Activated T-cell treated with anti-CD3 and anti-CD28 coated beads for 24 hours (primary cell): ENCODE data around the gene PLD4.
"Not testable (repeated sequence)": the region's sequence is repeated elsewhere in the genome, so short reads cannot be mapped to it uniquely, and the experiment has no call there.

Experiments
- DNase-seq: peaks from one replicate; pipeline ENCODE4 v3.0.0-alpha.2; 2020; ENCODE audit warnings: low read depth

The PLD4 gene

DNA sequence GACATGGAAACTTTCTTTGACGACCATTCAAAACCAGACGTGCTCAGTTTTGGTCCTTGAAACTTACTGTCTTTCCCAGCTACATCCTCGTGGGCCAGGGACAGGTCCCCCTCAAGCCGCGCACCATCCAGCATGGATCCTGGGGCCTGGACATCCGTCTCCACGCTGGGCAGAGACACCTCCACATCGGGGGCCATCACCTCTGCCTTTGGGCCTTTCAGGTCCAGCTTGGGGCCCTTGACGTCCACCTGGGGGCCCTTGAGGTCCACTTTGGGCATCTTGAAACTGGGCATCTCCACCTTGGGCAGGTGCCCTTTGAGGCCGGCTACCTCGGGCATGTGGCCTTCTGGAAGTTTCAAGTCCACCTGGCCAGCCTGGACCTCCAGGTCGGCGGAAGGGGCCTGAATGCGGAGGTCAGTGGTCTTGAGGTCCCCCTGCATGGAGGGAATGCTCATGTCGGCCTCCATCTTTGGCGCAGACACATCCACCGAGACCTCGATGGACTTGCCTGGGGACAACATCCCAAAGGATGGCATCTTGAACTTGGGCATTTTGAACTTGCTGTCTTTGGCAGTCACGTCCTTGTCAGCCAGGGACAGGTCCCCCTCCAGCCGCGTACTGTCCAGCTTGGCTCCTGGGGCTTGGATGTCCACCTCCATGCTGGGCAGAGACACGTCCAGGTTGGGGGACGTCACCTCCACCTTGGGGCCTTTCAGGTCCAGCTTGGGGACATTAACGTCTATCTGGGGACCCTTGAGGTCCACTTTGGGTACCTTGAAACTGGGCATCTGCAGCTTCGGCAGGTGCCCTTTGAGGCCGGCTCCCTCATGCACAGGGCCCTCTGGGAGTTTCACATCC lies 17.1 kb downstream of the PLD4 start:
- no peak for DNase-seq

DNA sequence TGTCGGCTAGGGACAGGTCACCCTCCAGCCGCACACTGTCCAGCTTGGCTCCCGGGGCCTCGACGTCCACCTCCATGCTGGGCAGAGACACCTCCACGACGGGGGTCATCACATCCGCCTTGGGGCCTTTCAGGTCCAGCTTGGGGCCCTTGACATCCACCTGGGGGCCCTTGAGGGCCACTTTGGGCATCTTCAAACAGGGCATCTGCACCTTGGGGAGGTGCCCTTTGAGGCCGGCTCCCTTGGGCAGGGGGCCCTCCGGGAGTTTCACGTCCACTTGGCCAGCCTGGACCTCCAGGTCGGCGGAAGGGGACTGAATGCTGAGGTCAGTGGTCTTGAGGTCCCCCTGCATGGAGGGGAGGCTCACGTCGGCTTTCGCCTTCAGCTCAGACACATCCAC lies 17.9 kb downstream of the PLD4 start:
- DNase-seq, result no peak

DNA sequence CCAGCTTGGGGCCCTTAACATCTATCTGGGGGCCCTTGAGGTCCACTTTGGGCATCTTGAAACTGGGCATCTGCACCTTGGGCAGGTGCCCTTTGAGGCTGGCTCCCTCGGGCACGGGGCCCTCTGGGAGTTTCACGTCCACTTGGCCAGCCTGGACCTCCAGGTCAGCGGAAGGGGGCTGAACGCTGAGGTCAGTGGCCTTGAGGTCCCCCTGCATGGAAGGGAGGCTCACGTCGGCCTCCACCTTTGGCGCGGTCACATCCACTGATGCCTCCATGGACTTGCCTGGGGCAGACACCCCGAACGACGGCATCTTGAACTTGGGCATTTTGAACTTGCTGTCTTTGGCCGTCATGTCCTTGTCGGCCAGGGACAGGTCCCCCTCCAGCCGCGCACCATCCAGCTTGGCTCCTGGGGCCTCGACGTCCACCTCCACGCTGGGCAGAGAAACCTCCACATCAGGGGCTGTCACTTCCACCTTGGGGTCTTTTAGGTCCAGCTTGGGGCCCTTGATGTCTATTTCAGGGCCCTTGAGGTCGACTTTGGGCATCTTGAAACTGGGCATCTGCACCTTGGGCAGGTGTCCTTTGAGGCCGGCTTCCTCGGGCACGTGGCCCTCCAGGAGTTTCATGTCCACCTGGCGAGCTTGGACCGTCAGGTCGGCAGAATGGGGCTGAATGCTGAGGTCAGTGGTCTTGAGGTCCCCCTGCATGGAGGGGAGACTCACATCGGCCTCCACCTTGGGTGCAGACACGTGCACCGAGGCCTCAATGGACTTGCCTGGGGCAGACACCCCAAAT lies 18.7 kb downstream of the PLD4 start:
- not testable (repeated sequence) for DNase-seq

DNA sequence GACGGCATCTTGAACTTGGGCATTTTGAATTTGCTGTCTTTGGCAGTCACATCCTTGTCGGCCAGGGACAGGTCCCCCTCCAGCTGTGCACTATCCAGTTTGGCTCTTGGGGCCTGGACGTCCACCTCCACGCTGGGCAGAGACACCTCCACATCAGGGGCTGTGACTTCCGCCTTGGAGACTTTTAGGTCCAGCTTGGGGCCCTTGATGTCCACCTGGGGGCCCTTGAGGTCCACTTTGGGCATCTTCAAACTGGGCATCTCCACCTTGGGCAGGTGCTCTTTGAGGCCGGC lies 19.3 kb downstream of the PLD4 start:
- DNase-seq, result not testable (repeated sequence)

DNA sequence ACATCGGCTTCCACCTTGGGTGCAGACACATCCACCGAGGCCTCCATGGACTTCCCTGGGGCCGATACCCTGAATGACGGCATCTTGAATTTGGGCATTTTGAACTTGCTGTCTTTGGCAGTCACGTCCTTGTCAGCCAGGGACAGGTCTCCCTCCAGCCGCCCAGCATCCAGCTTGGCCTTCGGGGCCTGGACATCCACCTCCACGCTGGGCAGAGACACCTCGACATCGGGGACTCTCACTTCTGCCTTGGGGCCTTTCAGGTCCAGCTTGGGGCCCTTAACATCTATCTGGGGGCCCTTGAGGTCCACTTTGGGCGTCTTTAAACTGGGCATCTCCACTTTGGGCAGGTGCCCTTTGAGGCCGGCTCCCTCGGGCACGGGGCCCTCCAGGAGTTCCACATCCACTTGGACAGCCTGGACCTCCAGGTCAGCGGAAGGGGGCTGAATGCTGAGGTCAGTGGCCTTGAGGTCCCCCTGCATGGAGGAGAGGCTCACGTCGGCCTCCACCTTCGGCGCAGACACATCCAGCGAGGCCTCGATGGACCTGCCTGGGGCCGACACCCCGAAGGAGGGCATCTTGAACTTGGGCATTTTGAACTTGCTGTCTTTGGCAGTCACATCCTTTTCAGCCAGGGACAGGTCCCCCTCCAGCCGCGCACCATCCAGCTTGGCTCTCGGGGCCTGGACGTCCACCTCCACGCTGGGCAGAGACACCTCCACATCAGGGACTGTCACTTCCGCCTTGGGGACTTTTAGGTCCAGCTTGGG lies 19.9 kb downstream of the PLD4 start:
- DNase-seq, result not testable (repeated sequence)

DNA sequence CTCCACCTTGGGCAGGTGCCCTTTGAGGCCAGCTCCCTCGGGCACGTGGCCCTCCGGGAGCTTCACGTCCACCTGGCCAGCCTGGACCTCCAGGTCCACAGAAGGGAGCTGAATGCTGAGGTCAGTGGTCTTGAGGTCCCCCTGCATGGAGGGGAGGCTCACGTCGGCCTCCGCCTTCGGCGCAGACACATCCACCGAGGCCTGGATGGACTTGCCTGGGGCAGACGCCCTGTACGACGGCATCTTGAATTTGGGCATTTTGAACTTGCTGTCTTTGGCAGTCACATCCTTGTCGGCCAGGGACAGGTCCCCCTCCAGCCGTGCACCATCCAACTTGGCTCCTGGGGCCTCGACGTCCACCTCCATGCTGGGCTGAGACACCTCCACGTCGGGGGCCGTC lies 20.6 kb downstream of the PLD4 start:
- DNase-seq, result not testable (repeated sequence)

DNA sequence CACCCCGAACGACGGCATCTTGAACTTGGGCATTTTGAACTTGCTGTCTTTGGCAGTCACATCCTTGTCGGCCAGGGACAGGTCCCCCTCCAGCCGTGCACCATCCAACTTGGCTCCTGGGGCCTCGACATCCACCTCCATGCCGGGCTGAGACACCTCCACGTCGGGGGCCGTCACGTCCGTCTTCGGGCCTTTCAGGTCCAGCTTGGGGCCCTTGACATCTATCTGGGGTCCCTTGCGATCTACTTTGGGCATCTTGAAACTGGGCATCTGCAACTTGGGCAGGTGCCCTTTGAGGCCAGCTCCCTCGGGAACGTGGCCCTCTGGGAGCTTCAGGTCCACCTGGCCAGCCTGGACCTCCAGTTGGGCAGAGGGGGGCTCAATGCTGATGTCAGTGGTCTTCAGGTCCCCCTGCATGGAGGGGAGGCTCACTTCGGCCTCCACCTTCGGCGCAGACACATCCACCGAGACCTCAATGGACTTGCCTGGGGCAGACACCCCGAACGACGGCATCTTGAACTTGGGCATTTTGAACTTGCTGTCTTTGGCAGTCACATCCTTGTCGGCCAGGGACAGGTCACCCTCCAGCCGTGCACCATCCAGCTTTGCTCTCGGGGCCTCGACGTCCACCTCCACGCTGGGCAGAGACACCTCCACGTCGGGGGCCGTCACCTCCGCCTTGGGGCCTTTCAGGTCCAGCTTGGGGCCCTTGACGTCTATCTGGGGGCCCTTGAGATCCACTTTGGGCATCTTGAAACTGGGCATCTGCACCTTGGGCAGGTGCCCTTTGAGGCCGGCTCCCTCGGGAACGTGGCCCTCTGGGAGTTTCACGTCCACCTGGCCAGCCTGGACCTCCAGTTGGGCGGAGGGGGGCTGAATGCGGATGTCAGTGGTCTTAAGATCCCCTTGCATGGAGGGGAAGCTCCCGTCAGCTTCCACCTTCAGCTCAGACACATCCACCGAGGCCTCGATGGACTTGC lies 21.6 kb downstream of the PLD4 start:
- DNase-seq, result not testable (repeated sequence)

DNA sequence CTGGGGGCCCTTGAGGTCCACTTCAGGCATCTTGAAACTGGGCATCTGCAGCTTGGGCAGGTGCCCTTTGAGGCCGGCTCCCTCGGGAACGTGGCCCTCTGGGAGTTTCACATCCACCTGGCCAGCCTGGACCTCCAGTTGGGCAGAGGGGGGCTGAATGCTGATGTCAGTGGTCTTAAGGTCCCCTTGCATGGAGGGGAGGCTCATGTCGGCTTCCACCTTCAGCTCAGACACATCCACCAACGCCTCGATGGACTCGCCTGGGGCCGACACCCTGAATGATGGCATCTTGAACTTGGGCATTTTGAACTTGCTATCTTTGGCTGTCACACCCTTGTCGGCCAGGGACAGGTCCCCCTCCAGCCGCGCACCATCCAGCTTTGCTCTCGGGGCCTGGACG lies 22.5 kb downstream of the PLD4 start:
- DNase-seq, result not testable (repeated sequence)

DNA sequence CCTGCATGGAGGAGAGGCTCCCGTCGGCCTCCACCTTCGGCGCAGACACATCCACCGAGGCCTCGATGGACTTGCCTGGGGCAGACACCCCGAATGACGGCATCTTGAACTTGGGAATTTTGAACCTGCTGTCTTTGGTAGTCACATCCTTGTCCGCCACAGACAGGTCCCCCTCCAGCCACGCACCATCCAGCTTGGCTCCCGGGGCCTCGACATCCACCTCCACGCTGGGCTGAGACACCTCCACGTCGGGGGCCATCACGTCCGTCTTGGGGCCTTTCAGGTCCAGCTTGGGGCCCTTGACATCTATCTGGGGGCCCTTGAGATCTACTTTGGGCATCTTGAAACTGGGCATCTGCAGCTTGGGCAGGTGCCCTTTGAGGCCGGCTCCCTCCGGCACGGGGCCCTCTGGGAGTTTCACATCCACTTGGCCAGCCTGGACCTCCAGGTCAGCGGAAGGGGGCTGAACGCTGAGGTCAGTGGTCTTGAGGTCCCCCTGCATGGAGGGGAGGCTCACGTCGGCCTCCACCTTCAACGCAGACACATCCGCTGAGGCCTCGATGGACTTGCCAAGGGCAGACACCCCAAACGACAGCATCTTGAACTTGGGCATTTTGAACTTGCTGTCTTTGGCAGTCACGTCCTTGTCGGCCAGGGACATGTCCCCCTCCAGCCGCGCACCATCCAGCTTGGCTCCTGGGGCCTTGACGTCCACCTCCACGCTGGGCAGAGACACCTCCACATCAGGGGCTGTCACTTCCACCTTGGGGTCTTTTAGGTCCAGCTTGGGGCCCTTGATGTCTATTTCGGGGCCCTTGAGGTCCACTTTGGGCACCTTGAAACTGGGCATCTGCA lies 23.4 kb downstream of the PLD4 start:
- not testable (repeated sequence) for DNase-seq

DNA sequence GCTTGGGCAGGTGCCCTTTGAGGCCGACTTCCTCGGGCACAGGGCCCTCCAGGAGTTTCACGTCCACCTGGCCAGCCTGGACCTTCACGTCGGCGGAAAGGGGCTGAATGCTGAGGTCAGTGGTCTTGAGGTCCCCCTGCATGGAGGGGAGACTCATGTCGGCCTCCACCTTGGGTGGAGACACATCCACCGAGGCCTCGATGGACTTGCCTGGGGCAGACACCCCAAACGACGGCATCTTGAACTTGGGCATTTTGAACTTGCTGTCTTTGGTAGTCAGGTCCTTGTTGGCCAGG lies 24.0 kb downstream of the PLD4 start:
- DNase-seq, result no peak

DNA sequence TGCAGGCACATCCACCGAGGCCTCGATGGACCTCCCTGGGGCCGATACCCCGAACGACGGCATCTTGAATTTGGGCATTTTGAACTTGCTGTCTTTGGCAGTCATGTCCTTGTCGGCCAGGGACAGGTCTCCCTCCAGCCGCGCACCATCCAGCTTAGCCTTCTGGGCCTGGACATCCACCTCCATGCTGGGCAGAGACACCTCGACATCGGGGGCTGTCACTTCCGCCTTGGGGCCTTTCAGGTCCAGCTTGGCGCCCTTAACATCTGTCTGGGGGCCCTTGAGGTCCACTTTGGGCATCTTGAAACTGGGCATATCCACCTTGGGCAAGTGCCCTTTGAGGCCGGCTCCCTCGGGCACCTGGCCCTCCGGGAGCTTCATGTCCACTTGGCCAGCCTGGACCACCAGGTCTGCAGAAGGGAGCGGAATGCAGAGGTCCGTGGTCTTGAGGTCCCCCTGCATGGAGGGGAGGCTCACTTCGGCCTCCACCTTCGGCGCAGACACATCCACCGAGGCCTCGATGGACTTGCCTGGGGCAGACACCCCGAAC lies 24.8 kb downstream of the PLD4 start:
- DNase-seq, result not testable (repeated sequence)

DNA sequence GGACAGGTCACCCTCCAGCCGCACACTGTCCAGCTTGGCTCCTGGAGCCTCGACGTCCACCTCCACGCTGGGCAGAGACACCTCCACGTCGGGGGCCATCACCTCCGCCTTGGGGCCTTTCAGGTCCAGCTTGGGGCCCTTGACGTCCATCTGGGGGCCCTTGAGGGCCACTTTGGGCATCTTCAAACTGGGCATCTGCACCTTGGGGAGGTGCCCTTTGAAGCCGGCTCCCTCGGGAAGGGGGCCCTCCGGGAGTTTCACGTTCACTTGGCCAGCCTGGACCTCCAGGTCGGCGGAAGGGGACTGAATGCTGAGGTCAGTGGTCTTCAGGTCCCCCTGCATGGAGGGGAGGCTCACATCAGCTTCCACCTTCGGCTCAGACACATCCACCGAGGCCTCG lies 25.3 kb downstream of the PLD4 start:
- DNase-seq, result no peak

DNA sequence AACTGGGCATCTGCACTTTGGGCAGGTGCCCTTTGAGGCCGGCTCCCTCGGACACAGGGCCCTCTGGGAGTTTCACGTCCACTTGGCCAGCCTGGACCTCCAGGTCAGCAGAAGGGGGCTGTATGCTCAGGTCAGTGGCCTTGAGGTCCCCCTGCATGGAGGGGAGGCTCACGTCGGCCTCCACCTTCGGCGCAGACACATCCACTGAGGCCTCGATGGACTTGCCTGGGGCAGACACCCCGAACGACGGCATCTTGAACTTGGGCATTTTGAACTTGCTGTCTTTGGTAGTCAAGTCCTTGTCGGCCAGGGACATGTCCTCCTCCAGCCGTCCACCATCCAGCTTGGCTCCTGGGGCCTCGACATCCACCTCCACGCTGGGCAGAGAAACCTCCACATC lies 26.0 kb downstream of the PLD4 start:
- not testable (repeated sequence) for DNase-seq

DNA sequence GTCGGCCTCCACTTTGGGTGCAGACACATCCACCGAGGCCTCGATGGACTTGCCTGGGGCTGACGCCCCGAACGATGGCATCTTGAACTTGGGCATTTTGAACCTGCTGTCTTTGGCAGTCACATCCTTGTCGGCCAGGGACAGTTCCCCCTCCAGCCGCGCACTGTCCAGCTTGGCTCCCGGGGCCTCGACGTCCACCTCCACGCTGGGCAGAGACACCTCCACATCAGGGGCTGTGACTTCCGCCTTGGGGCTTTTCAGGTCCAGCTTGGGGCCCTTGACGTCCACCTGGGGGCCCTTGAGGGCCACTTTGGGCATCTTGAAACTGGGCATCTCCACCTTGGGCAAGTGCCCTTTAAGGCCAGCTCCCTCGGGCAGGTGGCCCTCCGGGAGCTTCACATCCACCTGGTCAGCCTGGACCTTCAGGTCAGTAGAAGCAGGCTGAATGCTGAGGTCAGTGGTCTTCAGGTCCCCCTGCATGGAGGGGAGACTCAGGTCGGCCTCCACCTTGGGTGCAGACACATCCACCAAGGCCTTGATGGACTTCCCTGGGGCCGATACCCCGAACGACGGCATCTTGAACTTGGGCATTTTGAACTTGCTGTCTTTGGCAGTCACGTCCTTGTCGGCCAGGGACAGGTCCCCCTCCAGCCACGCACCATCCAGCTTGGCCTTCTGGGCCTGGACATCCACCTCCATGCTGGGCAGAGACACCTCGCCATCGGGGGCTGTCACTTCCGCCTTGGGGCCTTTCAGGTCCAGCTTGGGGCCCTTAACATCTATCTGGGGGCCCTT lies 27.4 kb downstream of the PLD4 start:
- DNase-seq, result not testable (repeated sequence)

DNA sequence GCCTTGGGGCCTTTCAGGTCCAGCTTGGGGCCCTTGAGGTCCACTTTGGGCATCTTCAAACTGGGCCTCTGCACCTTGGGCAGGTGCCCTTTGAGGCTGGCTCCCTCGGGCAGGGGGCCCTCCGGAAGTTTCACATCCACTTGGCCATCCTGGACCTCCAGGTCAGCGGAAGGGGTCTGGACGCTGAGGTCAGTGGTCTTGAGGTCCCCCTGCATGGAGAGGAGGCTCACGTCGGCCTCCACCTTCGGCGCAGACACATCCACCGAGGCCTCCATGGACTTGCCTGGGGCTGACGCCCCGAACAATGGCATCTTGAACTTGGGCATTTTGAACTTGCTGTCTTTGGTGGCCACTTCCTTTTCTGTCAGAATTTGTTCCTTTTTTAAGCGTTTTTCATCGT lies 28.4 kb downstream of the PLD4 start:
- no peak for DNase-seq

DNA sequence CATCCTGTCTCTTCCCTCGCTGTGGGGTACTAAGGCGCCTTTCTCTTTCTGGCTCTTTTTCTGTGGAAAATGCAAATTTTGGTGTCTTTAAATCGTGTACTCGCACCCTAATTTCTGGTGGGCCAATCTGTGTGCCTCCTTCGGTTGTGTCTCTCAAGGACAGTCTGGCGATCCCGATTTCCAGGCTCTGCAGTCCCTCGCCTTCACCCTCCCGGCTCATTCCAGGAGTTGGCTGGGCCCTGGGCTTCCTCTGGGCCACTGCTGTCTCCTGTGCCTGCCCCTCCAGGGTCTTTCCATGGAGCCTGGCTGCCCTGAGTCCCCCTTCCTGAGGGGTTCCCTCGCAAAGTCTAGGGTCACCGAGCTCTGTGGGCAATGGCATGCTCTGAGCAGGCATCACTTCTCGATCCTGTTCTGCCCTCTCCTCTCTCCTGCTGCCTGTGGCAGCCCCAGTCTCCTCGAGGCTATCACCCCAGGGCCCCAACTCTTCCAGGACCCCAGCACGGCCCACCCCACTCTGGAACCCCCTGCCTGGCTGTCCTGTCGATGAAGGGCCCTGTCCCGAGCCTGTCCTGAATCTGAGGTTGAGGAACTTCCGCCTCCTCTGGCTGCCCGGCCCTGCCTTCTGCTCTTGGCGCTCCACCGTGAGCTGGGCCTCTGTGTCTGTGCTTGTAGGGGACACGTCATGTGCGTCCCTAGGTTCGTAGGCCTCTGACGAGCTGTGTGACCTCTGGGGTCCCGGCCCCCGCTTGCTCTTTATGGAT lies 29.4 kb downstream of the PLD4 start:
- no peak for DNase-seq

DNA sequence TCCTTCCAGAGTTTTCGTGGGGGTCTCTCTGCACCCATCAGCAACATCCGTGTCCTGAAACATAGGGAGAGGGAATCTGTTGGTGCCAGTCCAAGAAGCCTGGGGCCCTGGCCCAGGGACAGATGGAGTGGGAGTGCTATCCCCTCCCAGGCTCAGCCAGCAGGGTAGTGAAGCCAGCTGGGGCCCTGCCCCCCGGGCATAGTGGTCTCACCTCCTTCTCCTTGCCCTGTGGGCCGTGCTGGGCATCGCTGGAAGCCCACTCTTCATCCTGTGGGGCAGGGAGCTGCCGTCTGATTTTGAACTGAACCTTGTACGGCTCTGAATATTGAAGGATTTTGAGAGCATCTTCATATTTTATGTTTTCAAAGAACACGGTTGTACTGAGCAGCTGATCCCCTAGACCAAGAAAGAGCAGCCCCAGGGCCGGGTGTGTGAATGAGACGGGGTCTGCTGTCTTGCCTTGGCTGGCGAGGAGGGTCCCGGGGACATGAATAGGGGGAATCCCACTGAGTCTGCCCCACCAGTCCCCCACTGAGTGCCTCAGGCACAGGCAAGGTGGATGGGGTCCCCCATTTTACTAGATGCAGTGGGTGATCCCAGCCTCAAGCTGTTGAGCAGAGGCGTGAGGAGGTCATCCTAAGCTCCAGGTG lies 30.2 kb downstream of the PLD4 start:
- DNase-seq, result no peak

DNA sequence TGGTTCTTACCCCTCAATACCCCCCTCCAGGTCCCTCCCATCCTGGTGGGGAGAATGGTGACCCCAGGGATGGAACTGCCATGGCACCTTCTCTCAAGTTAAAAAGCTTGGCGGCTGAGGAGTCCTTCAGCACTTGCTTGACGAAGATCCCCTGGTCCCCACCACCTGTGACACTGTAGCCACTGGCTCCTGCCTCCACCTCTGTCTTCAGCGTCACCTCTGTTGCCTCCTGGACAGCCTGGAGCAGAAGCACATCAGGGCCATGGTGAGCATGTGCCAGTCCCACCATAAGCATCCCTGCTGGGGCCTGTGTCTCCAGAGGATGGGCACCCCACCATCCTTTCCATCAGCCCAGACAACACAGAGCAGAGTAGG lies 30.7 kb downstream of the PLD4 start:
- DNase-seq, result no peak
